Kidney (tissue), 14 donors: Measurements from ENCODE around the gene CDC42BPG. TPM values are rescaled to one million over a fixed set of nuclear protein-coding genes. Genes with fewer than 3 reads are reported as not detected.

Source experiments
- DNase-seq, 5 donors: peaks; one replicate each; pipeline ENCODE4 v3.0.0-alpha.2; 2013 to 2020
- FAIRE-seq: peaks from 2 replicates; lab custom pipeline; 2012; peaks lifted over from hg19 to GRCh38; lab: Jason Lieb, UNC
- H3K27ac ChIP-seq, 2 donors: one replicate each; pipeline ENCODE4 v1.7.0; 2013; ENCODE audit warnings: low read depth in 2 of 2, low read length in 2 of 2, inconsistent platforms in 1 of 2
- H3K27me3 ChIP-seq: one replicate; pipeline ENCODE4 v1.7.1; 2013; ENCODE audit warnings: low read length, inconsistent platforms; ENCODE audit not compliant: control insufficient read depth, insufficient read depth
- H3K36me3 ChIP-seq, 3 donors: one replicate each; pipeline versions ENCODE4 v1.7.0 to v1.7.1; 2013; ENCODE audit warnings: low read length in 3 of 3, control low read depth in 1 of 3, inconsistent platforms in 1 of 3; ENCODE audit not compliant: insufficient read depth in 3 of 3, control insufficient read depth in 2 of 3
- H3K4me1 ChIP-seq, 3 donors: one replicate each; pipeline versions ENCODE4 v1.7.0 to v1.7.1; 2013; ENCODE audit warnings: low read length in 3 of 3, inconsistent platforms in 1 of 3, low read depth in 1 of 3; ENCODE audit not compliant: control insufficient read depth in 2 of 3, insufficient read depth in 2 of 3
- H3K4me3 ChIP-seq, 3 donors: one replicate each; pipeline versions ENCODE4 v1.7.0 to v1.8.1; 2013; ENCODE audit warnings: low read length in 3 of 3, control low read depth in 1 of 3, inconsistent platforms in 1 of 3
- H3K9ac ChIP-seq, 3 donors: one replicate each; pipeline versions ENCODE4 v1.7.0 to v1.7.1; 2013; ENCODE audit warnings: low read length in 3 of 3, control low read depth in 1 of 3, inconsistent platforms in 1 of 3
- H3K9me3 ChIP-seq, 3 donors: one replicate each; pipeline versions ENCODE4 v1.7.0 to v1.7.1; 2013; ENCODE audit warnings: low read length in 3 of 3, control low read depth in 1 of 3, inconsistent platforms in 1 of 3; ENCODE audit not compliant: control insufficient read depth in 2 of 3, insufficient read depth in 1 of 3
- intact Hi-C: fragments of 100-400 bp; cut with DNase I; formaldehyde crosslinking; loops from one replicate; pipeline ENCODE4 v1.11.1; 2022
- polyA plus RNA-seq: library from polyadenylated mRNA; stranded (reverse); fragments of 350-450 nt; fragmentation: Illumina TruSeq; extraction: RNeasy Lipid Tissue Mini Kit (QIAGEN cat#74804); gene quantifications from one replicate; pipeline ENCODE4 v1.2.3, GENCODE V29; 2014; ENCODE audit warnings: low read depth, low replicate concordance; ENCODE audit not compliant: insufficient read depth
- total RNA-seq: library from RNA; stranded (reverse); fragmentation: NEBNext Ultra II Directional; extraction: Animal tissue kit (Norgen Biotek cat#: 25700); gene quantifications from one replicate; pipeline ENCODE4 v1.2.1, GENCODE V29; 2021
- TF ChIP-seq, protein P1 (sequence below): IDR thresholded peaks from 3 replicates; pipeline ENCODE4 v1.5.1; 2012; ENCODE audit warnings: mild to moderate bottlenecking, moderate library complexity, borderline replicate concordance; ENCODE audit not compliant: insufficient read depth; ENCODE audit errors: extremely low read depth
- donor health status: control.
- donor health status: control.
- donor health status: control.
- donor health status: control.
- donor health status: control.
- donor health status: DM: yes; HTN: yes; CAD: no.
- donor health status: Normal renal cell carcinoma (clear cell type).

The CDC42BPG gene
- total and polyA plus RNA-seq, 2 donors from 2014 or later, result 4.5 to 20.7 TPM

- no peaks in the 10 kb centered on the region for H3K27me3 ChIP-seq
- FAIRE-seq (no peak), DNase-seq (peak in 4 of 5 donors; percentile 40 to 66 (median 57))
- H3K27ac ChIP-seq, result no peak overlapping the region
- intact Hi-C loops, result no loop called here
- H3K9me3 ChIP-seq, result no peaks in the 10 kb centered on the region
- H3K4me1 ChIP-seq, result peaks cover 0 to 12% (median 9%) of the 10 kb centered on the region in 3 donors
- H3K9ac ChIP-seq, result no peak overlapping the region
- no peak overlapping the region for H3K4me3 ChIP-seq
- TF ChIP-seq, protein P1, sequence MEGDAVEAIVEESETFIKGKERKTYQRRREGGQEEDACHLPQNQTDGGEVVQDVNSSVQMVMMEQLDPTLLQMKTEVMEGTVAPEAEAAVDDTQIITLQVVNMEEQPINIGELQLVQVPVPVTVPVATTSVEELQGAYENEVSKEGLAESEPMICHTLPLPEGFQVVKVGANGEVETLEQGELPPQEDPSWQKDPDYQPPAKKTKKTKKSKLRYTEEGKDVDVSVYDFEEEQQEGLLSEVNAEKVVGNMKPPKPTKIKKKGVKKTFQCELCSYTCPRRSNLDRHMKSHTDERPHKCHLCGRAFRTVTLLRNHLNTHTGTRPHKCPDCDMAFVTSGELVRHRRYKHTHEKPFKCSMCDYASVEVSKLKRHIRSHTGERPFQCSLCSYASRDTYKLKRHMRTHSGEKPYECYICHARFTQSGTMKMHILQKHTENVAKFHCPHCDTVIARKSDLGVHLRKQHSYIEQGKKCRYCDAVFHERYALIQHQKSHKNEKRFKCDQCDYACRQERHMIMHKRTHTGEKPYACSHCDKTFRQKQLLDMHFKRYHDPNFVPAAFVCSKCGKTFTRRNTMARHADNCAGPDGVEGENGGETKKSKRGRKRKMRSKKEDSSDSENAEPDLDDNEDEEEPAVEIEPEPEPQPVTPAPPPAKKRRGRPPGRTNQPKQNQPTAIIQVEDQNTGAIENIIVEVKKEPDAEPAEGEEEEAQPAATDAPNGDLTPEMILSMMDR, result no peak
- H3K36me3 ChIP-seq, result peaks cover 0 to under 1% (median 0%) of the 10 kb centered on the region in 3 donors
Measured at GRCh38 chr11:64799623-64800302, 44.7 kb downstream of the CDC42BPG start.

DNA sequence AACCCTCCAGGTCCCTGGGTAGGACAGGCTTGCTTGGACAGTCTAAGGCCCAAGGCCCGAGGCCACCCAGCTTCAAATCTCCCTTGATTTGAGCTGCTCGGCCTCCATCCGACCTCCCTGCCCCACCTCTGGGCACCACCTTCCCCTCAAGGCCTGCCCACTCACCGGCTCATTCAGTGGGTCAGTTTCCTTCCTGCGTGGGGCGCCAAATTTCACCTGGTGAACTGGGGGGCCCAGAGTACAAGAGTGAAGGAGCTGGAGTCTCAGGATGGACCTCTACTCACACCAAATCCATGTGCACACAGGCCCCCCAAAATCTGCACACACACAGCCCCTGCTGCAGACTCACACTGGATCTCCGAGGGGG, 45.2 kb downstream of the CDC42BPG start:
- H3K27ac ChIP-seq, result no peak overlapping the region
- intact Hi-C loops, result no loop called here
- H3K36me3 ChIP-seq, result no peaks in the 10 kb centered on the region
- FAIRE-seq (no peak), DNase-seq (peak in 1 of 5 donors; percentile 62)
- H3K9me3 ChIP-seq, result no peaks in the 10 kb centered on the region
- H3K4me3 ChIP-seq, result no peak overlapping the region
- H3K9ac ChIP-seq, result no peak overlapping the region
- H3K4me1 ChIP-seq, result peaks cover 0 to 10% (median 8%) of the 10 kb centered on the region in 3 donors
- TF ChIP-seq, protein P1, result no peak
- H3K27me3 ChIP-seq, result no peaks in the 10 kb centered on the region

- intact Hi-C loops, result no loop called here
- TF ChIP-seq, protein P1, result no peak
- DNase-seq, result peak in 2 of 5 donors; percentile 48 to 66
- no peak overlapping the region for H3K27ac ChIP-seq
- no peak for FAIRE-seq
- no peaks in the 10 kb centered on the region for H3K27me3 ChIP-seq
- H3K9ac ChIP-seq, result no peak overlapping the region
- H3K4me3 ChIP-seq, result no peak overlapping the region
- H3K9me3 ChIP-seq, result no peaks in the 10 kb centered on the region
- H3K36me3 ChIP-seq, result no peaks in the 10 kb centered on the region
- H3K4me1 ChIP-seq, result no peaks in the 10 kb centered on the region
Measured at GRCh38 chr11:64796757-64797541, 47.5 kb downstream of the CDC42BPG start.
